HFF-Myc (cell line): ENCODE results near the gene PON3.

Experiments used
- DNase-seq: peaks from one replicate; pipeline ENCODE4 v3.0.0-alpha.2; 2011; ENCODE audit warnings: low read depth; ENCODE audit errors: extremely low read depth
- H3K4me3 ChIP-seq: replicated peaks from 2 replicates; pipeline ENCODE4 v1.5.1; 2011; ENCODE audit warnings: low read depth, mild to moderate bottlenecking, control low read depth, low read length
- TF ChIP-seq, protein P1 (sequence below): IDR thresholded peaks from 2 replicates; pipeline ENCODE4 v1.5.1; 2012; ENCODE audit warnings: mild to moderate bottlenecking, low read depth, low read length, control low read depth; ENCODE audit errors: missing control alignments

Gene PON3

GRCh38 chr7:95316588-95316987 is 79.6 kb downstream of the PON3 start:
- TF ChIP-seq, protein P1, sequence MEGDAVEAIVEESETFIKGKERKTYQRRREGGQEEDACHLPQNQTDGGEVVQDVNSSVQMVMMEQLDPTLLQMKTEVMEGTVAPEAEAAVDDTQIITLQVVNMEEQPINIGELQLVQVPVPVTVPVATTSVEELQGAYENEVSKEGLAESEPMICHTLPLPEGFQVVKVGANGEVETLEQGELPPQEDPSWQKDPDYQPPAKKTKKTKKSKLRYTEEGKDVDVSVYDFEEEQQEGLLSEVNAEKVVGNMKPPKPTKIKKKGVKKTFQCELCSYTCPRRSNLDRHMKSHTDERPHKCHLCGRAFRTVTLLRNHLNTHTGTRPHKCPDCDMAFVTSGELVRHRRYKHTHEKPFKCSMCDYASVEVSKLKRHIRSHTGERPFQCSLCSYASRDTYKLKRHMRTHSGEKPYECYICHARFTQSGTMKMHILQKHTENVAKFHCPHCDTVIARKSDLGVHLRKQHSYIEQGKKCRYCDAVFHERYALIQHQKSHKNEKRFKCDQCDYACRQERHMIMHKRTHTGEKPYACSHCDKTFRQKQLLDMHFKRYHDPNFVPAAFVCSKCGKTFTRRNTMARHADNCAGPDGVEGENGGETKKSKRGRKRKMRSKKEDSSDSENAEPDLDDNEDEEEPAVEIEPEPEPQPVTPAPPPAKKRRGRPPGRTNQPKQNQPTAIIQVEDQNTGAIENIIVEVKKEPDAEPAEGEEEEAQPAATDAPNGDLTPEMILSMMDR: no peak
- no peak overlapping the region for H3K4me3 ChIP-seq
- DNase-seq: no peak

DNA sequence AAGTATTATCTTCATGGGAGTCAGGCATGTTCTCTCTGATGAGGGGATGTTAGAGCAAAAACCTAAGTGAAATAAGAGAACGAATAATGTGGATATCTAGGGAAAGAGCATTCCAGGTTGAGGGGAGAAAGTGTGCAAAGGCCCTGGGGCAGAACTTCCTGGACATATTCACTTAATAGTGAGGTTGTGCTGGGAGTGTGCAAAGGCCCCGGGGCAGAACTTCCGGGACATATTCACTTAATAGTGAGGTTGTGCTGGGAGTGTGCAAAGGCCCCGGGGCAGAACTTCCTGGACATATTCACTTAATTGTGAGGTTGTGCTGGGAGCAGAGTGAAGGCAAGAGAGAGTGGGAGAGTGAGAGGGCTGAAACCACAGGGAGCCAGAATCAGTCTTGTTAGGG is 83.6 kb downstream of the PON3 start:
- no peak for DNase-seq
- H3K4me3 ChIP-seq: no peak overlapping the region
- TF ChIP-seq, protein P1: no peak

DNA sequence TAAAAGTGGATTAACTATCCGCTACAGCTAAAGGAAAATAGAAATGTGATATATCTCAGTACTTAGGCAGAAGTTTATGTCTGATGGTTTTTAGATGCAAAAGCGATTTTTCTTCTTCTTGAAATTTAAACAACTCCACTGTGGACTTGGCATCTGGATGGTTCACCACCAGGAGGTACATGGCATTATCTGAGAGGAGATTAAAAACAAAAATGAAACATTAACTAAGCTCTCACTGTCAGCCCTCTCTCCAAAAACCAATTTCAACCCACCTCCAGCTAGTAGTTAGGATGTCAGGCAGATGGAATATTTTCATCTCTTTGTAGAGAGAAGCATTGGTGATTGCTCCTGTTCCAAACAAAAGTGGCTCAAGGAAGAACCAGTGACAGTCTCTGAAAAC is 84.8 kb downstream of the PON3 start:
- H3K4me3 ChIP-seq: no peak overlapping the region
- TF ChIP-seq, protein P1: no peak
- DNase-seq: no peak

DNA sequence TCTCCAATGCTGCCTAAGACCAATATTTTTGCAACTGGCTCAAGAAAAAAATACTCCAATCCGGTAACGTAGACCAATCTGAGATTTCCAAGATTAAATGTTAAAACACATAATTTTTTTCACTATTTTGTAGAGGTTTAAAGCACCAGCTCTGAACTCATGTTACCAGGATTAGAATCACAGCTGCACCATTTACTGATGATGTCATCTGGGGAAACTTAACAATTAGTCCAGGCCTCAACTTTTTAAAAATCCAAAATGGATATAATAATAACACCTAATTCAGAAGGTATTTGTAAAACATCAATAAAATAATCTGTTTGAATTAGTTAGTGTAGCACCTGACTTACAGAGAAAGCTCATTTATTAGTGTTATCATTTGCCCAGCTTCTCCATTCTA is 86.2 kb downstream of the PON3 start:
- H3K4me3 ChIP-seq: no peak overlapping the region
- TF ChIP-seq, protein P1: no peak
- no peak for DNase-seq
